Fibroblast of peridontal ligament (primary cell): ENCODE measurements around the gene ACTR3C.
"Not testable (repeated sequence)": the region's sequence is repeated elsewhere in the genome, so short reads cannot be mapped to it uniquely, and the experiment has no call there.

Experiments used
- DNase-seq: peaks from one replicate; pipeline ENCODE4 v3.0.0-alpha.2; 2010; ENCODE audit errors: extremely low read depth

Gene ACTR3C

DNA sequence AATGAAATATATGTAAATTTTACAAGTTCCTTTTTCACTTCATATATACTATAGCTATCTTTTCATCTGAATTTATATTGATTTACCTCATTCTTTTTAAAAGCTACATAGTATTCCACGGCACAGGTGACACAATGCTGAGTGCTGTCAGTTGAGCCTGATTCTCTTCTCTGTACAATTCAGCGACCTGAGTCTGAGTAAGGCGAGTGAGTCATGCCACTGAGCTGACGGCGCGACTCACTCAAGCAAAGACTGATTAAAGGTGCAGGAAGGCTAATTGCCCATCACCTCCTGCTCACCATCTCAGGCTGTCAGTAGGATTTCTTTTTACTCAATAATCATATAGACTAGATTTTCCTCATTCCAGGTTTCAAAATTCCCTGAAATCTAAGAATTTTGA is 39.7 kb downstream of the ACTR3C start:
- not testable (repeated sequence) for DNase-seq

DNA sequence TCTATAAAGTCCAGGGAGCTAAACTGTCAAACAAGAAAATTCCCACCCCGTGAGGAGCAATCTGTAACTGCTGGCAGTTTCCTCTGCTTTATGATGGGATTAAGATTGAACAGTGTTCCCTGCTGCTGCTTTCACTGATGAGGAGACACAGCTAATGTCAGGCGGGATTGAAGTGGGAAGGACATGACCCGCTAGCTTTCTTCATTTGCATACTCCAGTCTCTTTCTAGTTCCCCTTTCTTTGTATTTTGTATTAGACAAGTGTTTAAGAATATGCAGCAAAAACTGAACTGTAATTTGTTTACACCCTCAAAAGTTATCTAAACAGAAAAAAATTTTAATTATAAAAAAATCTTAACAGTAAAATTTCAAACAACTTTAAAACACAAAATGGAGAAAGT is 40.2 kb downstream of the ACTR3C start:
- not testable (repeated sequence) for DNase-seq

DNA sequence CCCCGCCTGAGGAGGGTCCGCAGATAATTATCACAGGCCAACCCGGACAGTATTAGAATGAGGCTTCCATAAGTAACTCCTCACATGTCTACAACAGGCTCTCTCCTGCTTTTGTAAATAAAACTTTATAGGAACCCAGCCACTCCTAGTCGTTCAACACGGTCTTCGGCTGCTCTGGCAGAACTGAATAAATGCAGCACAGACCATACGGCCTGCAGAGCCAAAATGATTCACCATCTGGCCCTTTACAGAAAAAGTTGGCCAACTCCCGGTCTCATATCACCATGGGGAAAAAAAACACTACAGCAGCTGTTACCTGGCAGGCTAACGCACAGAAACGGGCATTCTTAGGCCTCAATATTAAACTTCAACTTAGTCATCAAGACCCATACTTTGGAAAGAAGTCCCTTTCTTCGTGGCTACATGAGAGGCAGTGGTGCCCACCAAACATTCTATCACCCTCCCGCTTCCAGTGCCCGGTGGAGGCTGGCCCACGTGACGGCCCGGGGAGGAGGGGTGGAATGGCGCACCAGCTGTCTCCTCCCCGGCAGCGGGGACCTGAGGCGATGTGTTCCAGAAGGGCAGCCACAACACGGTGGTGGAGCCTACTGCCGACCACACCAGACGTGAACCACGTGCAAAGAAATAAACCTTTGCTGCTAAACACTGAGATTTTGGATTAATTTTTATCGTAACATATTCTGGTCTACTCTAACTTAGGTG is 41.5 kb downstream of the ACTR3C start:
- not testable (repeated sequence) for DNase-seq

GRCh38 chr7:150278383-150278782 is 45.0 kb downstream of the ACTR3C start:
- not testable (repeated sequence) for DNase-seq

DNA sequence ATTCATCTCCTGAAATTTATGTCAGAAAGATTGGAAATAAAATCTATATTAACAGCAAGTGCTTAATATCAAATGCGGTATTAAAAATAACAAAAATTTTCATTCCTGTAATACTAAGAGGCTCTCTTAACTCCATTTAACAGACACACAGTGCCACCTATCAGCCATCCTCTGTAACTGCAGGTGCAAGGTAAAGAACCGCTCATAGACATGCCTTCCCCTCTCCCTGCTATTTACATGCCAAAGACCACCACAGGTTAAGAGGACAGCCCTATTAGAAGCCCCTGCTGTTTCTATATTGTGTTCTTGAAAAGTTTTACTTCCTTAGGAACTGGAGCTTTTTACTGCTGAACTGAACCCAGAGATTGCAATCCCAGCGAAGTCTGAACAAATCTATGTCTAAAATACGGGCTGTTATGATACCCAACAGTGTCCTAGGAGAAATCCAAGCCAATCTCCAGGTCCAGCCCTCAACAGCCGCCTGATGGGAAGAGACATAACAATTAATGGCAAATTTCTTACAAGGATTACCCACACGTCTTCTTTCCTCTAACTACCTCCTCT is 47.1 kb downstream of the ACTR3C start:
- DNase-seq: peak; percentile 29

- DNase-seq: not testable (repeated sequence)
Measured at GRCh38 chr7:150271898-150272297, 51.4 kb downstream of the ACTR3C start.

GRCh38 chr7:150270101-150270824 is 53.1 kb downstream of the ACTR3C start:
- DNase-seq: not testable (repeated sequence)

DNA sequence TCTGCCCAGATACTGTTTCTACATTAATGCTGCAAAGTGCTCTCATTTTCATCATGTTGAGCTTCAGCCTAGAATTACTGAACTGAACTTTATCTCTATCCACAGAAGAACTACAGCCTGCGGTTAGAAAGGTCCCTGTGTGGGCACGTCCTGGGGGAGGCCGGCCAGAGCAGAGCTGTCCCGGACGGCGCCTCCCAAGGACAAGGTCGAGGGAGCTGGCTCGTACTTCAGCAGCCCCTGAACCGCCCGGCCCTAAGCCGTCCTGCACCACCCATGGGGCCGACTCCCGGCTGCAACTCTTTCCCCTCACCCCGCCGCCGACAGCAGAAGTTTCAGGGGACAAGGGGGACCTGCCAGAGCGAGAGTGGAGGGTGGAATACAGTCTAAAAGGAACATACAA is 54.5 kb downstream of the ACTR3C start:
- not testable (repeated sequence) for DNase-seq

GRCh38 chr7:150268287-150268686 is 55.1 kb downstream of the ACTR3C start:
- not testable (repeated sequence) for DNase-seq

- not testable (repeated sequence) for DNase-seq
Measured at GRCh38 chr7:150266953-150267665, 56.2 kb downstream of the ACTR3C start.

DNA sequence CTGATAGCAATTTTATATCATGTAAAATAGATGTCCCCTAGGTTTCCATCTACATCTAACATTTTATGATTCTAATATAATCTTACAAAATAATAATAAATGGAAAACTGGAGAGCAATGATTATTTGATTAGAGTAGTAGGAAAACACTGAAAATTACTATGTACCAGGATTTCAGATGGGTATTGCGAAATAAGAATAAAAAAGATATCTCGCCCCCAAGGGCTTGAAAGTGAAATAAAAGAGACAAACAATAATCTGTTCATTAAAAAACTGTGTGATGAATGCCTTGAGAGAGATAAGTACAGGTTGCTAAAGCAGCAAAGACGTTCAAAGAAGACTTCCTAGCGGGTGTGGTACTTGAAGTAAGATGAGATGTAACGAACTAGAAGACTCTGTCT is 60.7 kb downstream of the ACTR3C start:
- DNase-seq: not testable (repeated sequence)

GRCh38 chr7:150247745-150248144 is 75.6 kb downstream of the ACTR3C start:
- not testable (repeated sequence) for DNase-seq

- DNase-seq: not testable (repeated sequence)
Measured at GRCh38 chr7:150245208-150245607, 78.1 kb downstream of the ACTR3C start.

DNA sequence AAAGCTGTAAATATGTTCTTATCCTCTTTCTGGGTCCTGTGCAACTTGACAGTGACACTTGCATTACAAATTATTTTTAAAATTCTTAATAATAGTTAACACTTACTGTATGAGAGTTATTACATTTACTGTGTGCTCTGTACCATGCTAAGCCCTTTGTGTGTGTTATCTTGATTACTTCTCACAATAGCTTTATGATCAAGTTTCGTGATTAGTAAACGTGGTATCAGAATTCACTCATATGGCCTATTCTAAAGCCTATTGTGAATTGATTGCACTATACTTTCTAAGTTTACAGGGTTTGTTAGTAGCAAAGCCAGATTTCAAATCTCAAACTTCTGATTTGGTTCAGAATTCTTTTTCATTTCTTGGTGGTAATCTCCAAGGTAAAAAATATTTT is 80.4 kb downstream of the ACTR3C start:
- DNase-seq: not testable (repeated sequence)

GRCh38 chr7:150225444-150225843 is 97.9 kb downstream of the ACTR3C start:
- not testable (repeated sequence) for DNase-seq

- DNase-seq: not testable (repeated sequence)
Measured at GRCh38 chr7:150222083-150222972, 101.0 kb downstream of the ACTR3C start.

DNA sequence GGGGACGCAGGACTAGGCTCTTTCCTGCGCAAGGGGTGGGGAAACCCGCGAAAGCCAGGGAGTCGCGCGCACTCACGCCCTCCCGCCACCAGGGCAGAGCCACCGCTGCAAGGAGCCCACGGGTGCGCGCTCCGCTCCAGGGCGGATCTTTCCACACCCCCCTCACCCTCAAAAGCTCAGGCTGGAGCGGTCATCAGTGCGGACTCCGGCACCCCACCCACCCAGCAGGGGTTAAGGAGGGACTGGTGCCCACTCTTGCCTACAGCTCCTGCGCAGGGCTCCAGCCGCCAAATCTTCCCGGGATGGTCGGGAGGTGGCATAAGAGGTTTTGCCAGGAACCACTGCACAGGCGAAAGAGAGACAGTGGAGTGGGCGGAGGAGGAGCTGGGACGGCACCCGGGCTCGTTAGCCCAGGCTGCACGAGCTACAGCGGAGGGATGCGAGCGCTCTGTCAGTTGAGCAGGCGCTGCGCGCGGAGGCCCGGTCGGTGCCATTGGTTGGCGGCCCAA is 102.6 kb downstream of the ACTR3C start:
- DNase-seq: not testable (repeated sequence)

DNA sequence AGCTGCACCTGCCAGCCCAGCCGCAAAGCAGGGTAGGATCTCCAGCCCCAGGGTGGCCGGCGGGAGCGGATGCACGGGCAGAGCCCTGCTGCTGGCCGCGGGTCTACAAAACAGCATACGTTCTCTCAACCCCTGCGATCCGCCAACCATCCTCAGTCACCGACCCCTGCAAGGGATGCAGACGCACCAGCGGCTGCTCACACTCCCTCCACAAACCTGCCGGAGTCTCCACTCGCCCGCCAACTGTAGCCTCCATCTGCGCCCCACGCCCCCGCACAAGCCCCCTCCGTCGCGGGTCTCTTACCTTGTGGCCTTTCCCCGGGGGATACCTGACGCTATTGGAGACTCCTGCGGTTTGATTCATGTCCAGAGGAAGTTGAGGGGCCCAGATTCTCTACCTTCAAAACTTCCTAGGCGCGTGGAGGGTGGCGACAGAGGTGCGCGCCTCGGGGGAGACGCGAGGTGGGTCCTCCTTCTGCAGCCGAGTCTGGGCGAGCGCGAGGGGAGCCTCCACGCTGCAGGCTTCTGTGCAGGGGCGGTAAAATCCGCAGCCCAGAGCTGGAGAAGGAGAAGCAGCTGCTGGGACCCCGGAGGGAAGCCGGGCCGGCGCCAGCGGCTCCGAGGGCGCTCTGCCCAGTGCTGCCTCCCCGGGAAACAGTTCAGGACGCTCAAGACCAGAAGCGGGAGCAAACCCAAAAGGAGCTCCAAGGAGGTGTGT is 103.2 kb downstream of the ACTR3C start:
- DNase-seq: not testable (repeated sequence)

GRCh38 chr7:150206848-150207247 is 116.5 kb downstream of the ACTR3C start:
- DNase-seq: not testable (repeated sequence)

DNA sequence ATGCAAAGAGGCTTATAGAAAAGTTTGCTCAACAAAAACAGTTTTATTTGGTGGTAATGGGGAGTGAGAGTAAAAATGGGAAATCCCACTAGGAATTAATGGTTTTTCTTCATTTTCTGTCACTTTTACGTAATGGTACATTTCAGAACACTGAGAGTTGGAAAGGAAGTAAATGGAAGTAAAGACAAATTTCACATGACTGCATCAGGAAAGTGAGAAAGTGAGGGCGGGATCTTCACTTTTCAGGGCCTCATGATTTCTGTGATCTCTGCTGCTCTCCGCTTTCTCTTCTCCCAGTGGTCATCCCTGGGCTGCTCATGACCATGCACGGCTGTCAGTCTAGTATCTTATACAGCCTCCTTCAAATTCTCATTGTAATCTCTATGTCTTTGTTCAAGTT is 117.5 kb downstream of the ACTR3C start:
- DNase-seq: not testable (repeated sequence)
